IMR-90 (cell line): ENCODE measurements around the gene C6orf120. TPM values are rescaled to one million over a fixed set of nuclear protein-coding genes. Genes with fewer than 3 reads are reported as not detected.

Experiments used
- ATAC-seq: fragments of 200-7000 bp; cut with Tn5 transposase; 2 replicates; pipeline ENCODE4 v1.9.1; 2020; ENCODE audit warnings: low read depth, mild to moderate bottlenecking, moderate library complexity
- BruUV-seq: library from RNA; stranded (reverse); fragments of 400-500 nt; replicated peaks from 2 replicates; lab custom pipeline; 2021; lab: Mats Ljungman, UMichigan
- CTCF ChIA-PET: fragments of 300-600 bp; formaldehyde crosslinking; extraction: SDS; loops from one replicate; lab custom pipeline; 2021; ENCODE audit warnings: antibody characterized with exemption; lab: Yijun Ruan, JAX
- POLR2A ChIA-PET: fragments of 300-600 bp; sonication (Branson Sonifier 250); formaldehyde crosslinking; loops from one replicate; lab custom pipeline; 2022; ENCODE audit warnings: antibody characterized with exemption; ENCODE audit not compliant: unreplicated experiment; lab: Charles Lee
- DNase-seq: peaks from one replicate; pipeline ENCODE4 v3.0.0; 2013
- H2AFZ ChIP-seq: replicated peaks from 2 replicates; pipeline ENCODE3; 2013; ENCODE audit warnings: low read length, mild to moderate bottlenecking; ENCODE audit not compliant: poor library complexity
- H2AK5ac ChIP-seq: 2 replicates; pipeline ENCODE4 v1.6.1; 2013; ENCODE audit warnings: low read depth, low read length, inconsistent platforms
- H2AK9ac ChIP-seq: replicated peaks from 2 replicates; pipeline ENCODE3; 2013; ENCODE audit warnings: mild to moderate bottlenecking, low read depth, low read length, moderate library complexity; ENCODE audit not compliant: poor library complexity
- H2BK120ac ChIP-seq: 2 replicates; pipeline ENCODE4 v1.6.1; 2013; ENCODE audit warnings: low read depth, low read length, inconsistent platforms
- H2BK15ac ChIP-seq: 3 replicates; pipeline ENCODE4 v1.6.1; 2013; ENCODE audit warnings: low read depth, low read length, inconsistent platforms
- H2BK20ac ChIP-seq: 2 replicates; pipeline ENCODE4 v1.6.1; 2013; ENCODE audit warnings: low read depth, mild to moderate bottlenecking, inconsistent platforms, low read length, moderate library complexity
- H2BK5ac ChIP-seq: 2 replicates; pipeline ENCODE4 v1.6.1; 2013; ENCODE audit warnings: mild to moderate bottlenecking, low read depth, low read length, inconsistent platforms; ENCODE audit not compliant: poor library complexity, severe bottlenecking
- H3K14ac ChIP-seq: replicated peaks from 2 replicates; pipeline ENCODE4 v1.6.1; 2013; ENCODE audit warnings: low read depth, low read length, inconsistent platforms
- H3K18ac ChIP-seq: 2 replicates; pipeline ENCODE4 v1.6.1; 2013; ENCODE audit warnings: low read depth, low read length, control low read depth
- H3K23ac ChIP-seq: 2 replicates; pipeline ENCODE4 v1.6.1; 2013; ENCODE audit warnings: low read depth, low read length, inconsistent platforms
- H3K27ac ChIP-seq: 2 replicates; pipeline ENCODE4 v1.5.1; 2013; ENCODE audit warnings: mild to moderate bottlenecking, control low read depth, low read length; ENCODE audit not compliant: insufficient read depth
- H3K27me3 ChIP-seq: 2 replicates; pipeline ENCODE4 v1.6.1; 2013; ENCODE audit warnings: low read length; ENCODE audit not compliant: control insufficient read depth, insufficient read depth
- H3K36me3 ChIP-seq: 2 replicates; pipeline ENCODE4 v1.6.1; 2013; ENCODE audit warnings: low read length, mixed read lengths; ENCODE audit not compliant: control insufficient read depth, insufficient read depth
- H3K4ac ChIP-seq: 2 replicates; pipeline ENCODE4 v1.6.1; 2013; ENCODE audit warnings: low read depth, low read length, inconsistent platforms
- H3K4me1 ChIP-seq: 2 replicates; pipeline ENCODE4 v1.6.1; 2013; ENCODE audit warnings: low read length, mixed read lengths; ENCODE audit not compliant: control insufficient read depth, insufficient read depth
- H3K4me2 ChIP-seq: 2 replicates; pipeline ENCODE4 v1.6.1; 2013; ENCODE audit warnings: low read depth, mild to moderate bottlenecking, control low read depth, low read length, moderate library complexity
- H3K4me3 ChIP-seq: 2 replicates; pipeline ENCODE4 v1.5.1; 2013; ENCODE audit warnings: low read depth, mild to moderate bottlenecking, control low read depth, low read length, moderate library complexity; ENCODE audit not compliant: insufficient read depth
- H3K56ac ChIP-seq: 2 replicates; pipeline ENCODE4 v1.6.1; 2013; ENCODE audit warnings: low read length, inconsistent platforms; ENCODE audit not compliant: insufficient read depth; ENCODE audit errors: extremely low read depth
- H3K79me1 ChIP-seq, 2 experiments: 2 replicates each; pipeline ENCODE4 v1.6.1; 2013; ENCODE audit warnings: low read length in 2 of 2, inconsistent platforms in 1 of 2, low read depth in 1 of 2
- H3K9ac ChIP-seq: 2 replicates; pipeline ENCODE4 v1.6.1; 2013; ENCODE audit warnings: low read depth, low read length, control low read depth
- H3K9me1 ChIP-seq: 2 replicates; pipeline ENCODE4 v1.6.1; 2013; ENCODE audit warnings: low read length, inconsistent platforms; ENCODE audit not compliant: insufficient read depth
- H3K9me3 ChIP-seq: 2 replicates; pipeline ENCODE4 v1.6.1; 2013; ENCODE audit warnings: low read length; ENCODE audit not compliant: control insufficient read depth, insufficient read depth
- H4K20me1 ChIP-seq: 2 replicates; pipeline ENCODE4 v1.6.1; 2013; ENCODE audit warnings: low read length, inconsistent platforms; ENCODE audit not compliant: insufficient read depth
- H4K5ac ChIP-seq: 2 replicates; pipeline ENCODE4 v1.6.1; 2013; ENCODE audit warnings: mild to moderate bottlenecking, low read depth, low read length, control low read depth
- H4K8ac ChIP-seq, 2 experiments: 2 replicates each; pipeline ENCODE4 v1.6.1; 2013; ENCODE audit warnings: low read depth in 2 of 2, low read length in 2 of 2, control low read depth in 1 of 2, inconsistent platforms in 1 of 2
- H4K91ac ChIP-seq: 2 replicates; pipeline ENCODE4 v1.6.1; 2013; ENCODE audit warnings: low read depth, low read length, inconsistent platforms; ENCODE audit not compliant: insufficient read depth
- CHD1 ChIP-seq: IDR thresholded peaks from 2 replicates; pipeline ENCODE4 v1.6.1; 2012; ENCODE audit warnings: low read depth, low read length, improper control_type of control experiment
- MXI1 ChIP-seq: IDR thresholded peaks from 2 replicates; pipeline ENCODE4 v1.6.1; 2012; ENCODE audit warnings: low read depth, mild to moderate bottlenecking, low read length, moderate library complexity, borderline replicate concordance
- NFE2L2 ChIP-seq: fragments of 150-350 bp; IDR thresholded peaks from 2 replicates; pipeline ENCODE4 v1.6.1; 2016; ENCODE audit warnings: low read depth, mild to moderate bottlenecking, low read length
- POLR2A ChIP-seq: IDR thresholded peaks from 2 replicates; pipeline ENCODE4 v1.6.1; 2012; ENCODE audit warnings: mild to moderate bottlenecking, low read depth, low read length
- RAD21 ChIP-seq: IDR thresholded peaks from 2 replicates; pipeline ENCODE4 v1.6.1; 2012; ENCODE audit warnings: low read length, improper control_type of control experiment
- RCOR1 ChIP-seq: IDR thresholded peaks from 2 replicates; pipeline ENCODE4 v1.6.1; 2012; ENCODE audit warnings: mild to moderate bottlenecking, low read length, improper control_type of control experiment; ENCODE audit not compliant: insufficient replicate concordance
- RFX5 ChIP-seq: IDR thresholded peaks from 2 replicates; pipeline ENCODE4 v1.8.0; 2012; ENCODE audit warnings: low read depth, mild to moderate bottlenecking, low read length, moderate library complexity
- WGBS, 2 experiments: methylation state at CpG; one replicate each; pipeline versions ENCODE4 v1.1.5 to v1.1.7; 2013; ENCODE audit warnings: missing lambda C conversion rate in 2 of 2; ENCODE audit not compliant: insufficient read length in 1 of 2; ENCODE audit errors: extremely low coverage in 2 of 2; 5-methylcytosine and 5-hydroxymethylcytosine counted together
- dilution Hi-C: fragments of 300-500 bp; cut with HindIII; formaldehyde crosslinking; loops from one replicate; pipeline ENCODE4 v1.14.3; 2018; ENCODE audit warnings: low sequenced_read_pairs; ENCODE audit not compliant: unreplicated experiment
- in situ Hi-C: fragments of 300-500 bp; cut with MboI; formaldehyde crosslinking; loops from 3 replicates; pipeline ENCODE4 v1.14.3; 2019; ENCODE audit warnings: low sequenced_read_pairs, inconsistent platforms, mixed read lengths
- intact Hi-C: fragments of 100-400 bp; cut with micrococcal nuclease; formaldehyde crosslinking; loops from 2 replicates; pipeline ENCODE4 v1.10.0; 2022
- polyA plus RNA-seq, 3 experiments: library from polyadenylated mRNA; depleted of rRNA; stranded (reverse); fragments of >200 nt; gene quantifications; 2 replicates each; pipeline ENCODE4 v1.2.3, GENCODE V29; 2012; ENCODE audit warnings: low replicate concordance in 1 of 3
- total RNA-seq: library from RNA; depleted of rRNA; stranded (reverse); fragments of >200 nt; gene quantifications from 2 replicates; pipeline ENCODE4 v1.2.3, GENCODE V29; 2012
- TF ChIP-seq, protein P1 (sequence below): fragments of 150-350 bp; IDR thresholded peaks from 2 replicates; pipeline ENCODE4 v1.6.1; 2017; ENCODE audit warnings: mild to moderate bottlenecking, antibody characterized with exemption, low read length, low read depth

Gene C6orf120
- total and polyA plus RNA-seq, 2 of the 4 experiments (the other 2 are of a cell fraction): 21.4 to 26.7 TPM

DNA sequence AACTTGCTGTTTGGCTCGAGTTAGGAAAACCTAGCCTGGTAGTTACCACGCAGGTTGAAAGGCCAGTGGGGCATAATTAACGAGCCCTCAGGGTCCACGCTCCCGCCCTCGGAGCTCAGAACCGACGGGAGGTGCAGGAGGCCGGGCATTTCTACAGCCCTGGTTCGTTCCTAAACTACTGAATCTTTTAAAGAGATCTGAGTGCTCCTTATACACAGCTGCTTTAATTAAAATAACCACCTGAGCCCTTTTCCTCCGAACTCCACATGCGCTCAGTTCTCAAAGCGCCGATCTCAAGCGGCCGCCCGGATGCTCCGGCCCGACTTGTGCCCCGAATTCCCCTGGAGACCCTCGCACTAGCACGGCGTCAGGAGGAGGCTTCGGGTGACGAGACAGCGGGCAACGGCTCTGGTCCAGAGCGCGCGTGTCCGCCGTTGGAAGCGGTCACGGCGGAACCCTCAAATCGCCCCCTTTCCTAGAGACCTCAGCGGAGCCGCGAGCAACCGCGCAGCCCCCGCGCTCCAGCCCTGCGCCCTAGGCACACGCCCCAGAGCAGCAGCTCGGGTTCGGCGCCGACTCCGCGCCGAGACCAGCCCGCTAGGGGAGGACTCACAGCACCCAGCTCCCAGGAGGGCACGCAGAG lies 494 bp upstream of the C6orf120 start:
- Histone ChIP-seq H2AK5ac (peak overlapping the region; percentile 66; the same call in 1 of the 2 replicates), H3K9me1 (peaks cover 9% of the 10 kb centered on the region; the same call in 1 of the 2 replicates), H2BK20ac (no peak overlapping the region), H4K5ac (no peak overlapping the region), H3K79me1 (peaks cover 24 to 56% of the 10 kb centered on the region in 2 experiments), H3K27ac (peak overlapping the region; percentile 82), H2BK5ac (peak overlapping the region; percentile 64), H4K20me1 (peaks cover 8% of the 10 kb centered on the region; the same call in 1 of the 2 replicates), H2BK15ac (no peak overlapping the region), H3K4me1 (peaks cover 9% of the 10 kb centered on the region), H3K4ac (peak overlapping the region; percentile 77), H2AFZ (peak overlapping the region; percentile 96), H2BK120ac (peak overlapping the region; percentile 36; the same call in 1 of the 2 replicates), H3K9ac (peak overlapping the region; percentile 78), H3K4me3 (peak overlapping the region; percentile 76), H3K9me3 (no peaks in the 10 kb centered on the region), H3K18ac (no peak overlapping the region), H3K56ac (peak overlapping the region; percentile 66), H4K8ac (peak overlapping the region; percentile 38 to 69; a peak in 2 of 4 replicates), H3K14ac (peak overlapping the region; percentile 71), H3K36me3 (peaks cover 7% of the 10 kb centered on the region), H3K23ac (peak overlapping the region; percentile 95), H3K27me3 (no peaks in the 10 kb centered on the region), H4K91ac (peak overlapping the region; percentile 60; the same call in 1 of the 2 replicates), H3K4me2 (peak overlapping the region; percentile 88), H2AK9ac (peak overlapping the region; percentile 97)
- ATAC-seq: peak; percentile 1
- dilution Hi-C loops (no loop called here), intact Hi-C loops (loop anchor here (2.0 to 5.0 kb wide), 3 partner anchors 47 to 449 kb away; partner anchors contain the start of gene THBS2), in situ Hi-C loops (no loop called here)
- CTCF ChIA-PET: interaction anchor here (0.7 to 1.0 kb wide), 2 partner anchors 165 to 746 kb away, joined by 3 to 4 read pairs; no protein-coding TSS in a partner anchor
- POLR2A ChIA-PET: no interaction called here
- DNase-seq: no peak
- no TSS peak for BruUV-seq
- TF ChIP-seq CHD1: 0 out of 2 replicates have a peak, but pooled peaks have one; percentile 72
- TF ChIP-seq NFE2L2: no peak
- no peak for TF ChIP-seq POLR2A
- TF ChIP-seq, protein P1, sequence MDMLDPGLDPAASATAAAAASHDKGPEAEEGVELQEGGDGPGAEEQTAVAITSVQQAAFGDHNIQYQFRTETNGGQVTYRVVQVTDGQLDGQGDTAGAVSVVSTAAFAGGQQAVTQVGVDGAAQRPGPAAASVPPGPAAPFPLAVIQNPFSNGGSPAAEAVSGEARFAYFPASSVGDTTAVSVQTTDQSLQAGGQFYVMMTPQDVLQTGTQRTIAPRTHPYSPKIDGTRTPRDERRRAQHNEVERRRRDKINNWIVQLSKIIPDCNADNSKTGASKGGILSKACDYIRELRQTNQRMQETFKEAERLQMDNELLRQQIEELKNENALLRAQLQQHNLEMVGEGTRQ: no peak
- TF ChIP-seq RFX5: no peak
- TF ChIP-seq RCOR1: no peak
- no peak for TF ChIP-seq RAD21
- no peak for TF ChIP-seq MXI1
- WGBS, 2 experiments: 0% methylated on average over 7 of the region's 54 CpGs; no CpG with 5 or more reads in 1 of the 2 experiments
